Ishikawa (cell line): Measurements from ENCODE around the gene CDC37.

Source experiments
- CEBPB ChIP-seq: IDR thresholded peaks from 2 replicates; pipeline ENCODE4 v1.6.1; 2012
- CREB1 ChIP-seq: IDR thresholded peaks from 2 replicates; pipeline ENCODE4 v1.6.1; 2012; ENCODE audit warnings: low read depth
- EGR1 ChIP-seq: IDR thresholded peaks from 2 replicates; pipeline ENCODE4 v1.6.1; 2012
- EP300 ChIP-seq: IDR thresholded peaks from 2 replicates; pipeline ENCODE4 v1.6.1; 2012; ENCODE audit warnings: borderline replicate concordance
- FOXM1 ChIP-seq: IDR thresholded peaks from 2 replicates; pipeline ENCODE4 v1.6.1; 2012; ENCODE audit warnings: low read depth, borderline replicate concordance
- NFIC ChIP-seq: IDR thresholded peaks from 2 replicates; pipeline ENCODE4 v1.6.1; 2012
- RAD21 ChIP-seq: IDR thresholded peaks from 2 replicates; pipeline ENCODE4 v1.6.1; 2012; ENCODE audit warnings: low read depth
- TAF1 ChIP-seq: IDR thresholded peaks from 2 replicates; pipeline ENCODE4 v1.6.1; 2012; ENCODE audit warnings: low read depth, mild to moderate bottlenecking
- TCF12 ChIP-seq: IDR thresholded peaks from 2 replicates; pipeline ENCODE4 v1.6.1; 2012; ENCODE audit warnings: low read depth
- TEAD4 ChIP-seq: IDR thresholded peaks from 2 replicates; pipeline ENCODE4 v1.6.1; 2012
- USF1 ChIP-seq: IDR thresholded peaks from 2 replicates; pipeline ENCODE4 v1.6.1; 2012
- YY1 ChIP-seq: IDR thresholded peaks from 2 replicates; pipeline ENCODE4 v1.6.1; 2012; ENCODE audit warnings: low read depth
- ZBTB7A ChIP-seq: IDR thresholded peaks from 2 replicates; pipeline ENCODE4 v1.6.1; 2012; ENCODE audit warnings: low read depth
- TF ChIP-seq, protein P1 (sequence below): IDR thresholded peaks from 2 replicates; pipeline ENCODE4 v1.6.1; 2012
- TF ChIP-seq, protein P2 (sequence below): IDR thresholded peaks from 2 replicates; pipeline ENCODE4 v1.6.1; 2012; ENCODE audit warnings: low read depth, mild to moderate bottlenecking

CDC37 gene

GRCh38 chr19:10403137-10404021, at the start of gene CDC37:
Gene CDC37 (minus strand): TSS chr19:10403542. CDS start chr19:10403479, 63 bp downstream.
- TF ChIP-seq YY1 = peak; percentile 88
- no peak for TF ChIP-seq TCF12
- no peak for TF ChIP-seq FOXM1
- no peak for TF ChIP-seq ZBTB7A
- TF ChIP-seq CEBPB = no peak
- TF ChIP-seq EGR1 = no peak
- no peak for TF ChIP-seq TEAD4
- TF ChIP-seq, protein P1, sequence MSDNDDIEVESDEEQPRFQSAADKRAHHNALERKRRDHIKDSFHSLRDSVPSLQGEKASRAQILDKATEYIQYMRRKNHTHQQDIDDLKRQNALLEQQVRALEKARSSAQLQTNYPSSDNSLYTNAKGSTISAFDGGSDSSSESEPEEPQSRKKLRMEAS = peak; percentile 61; the same call in 1 of the 2 replicates
- TF ChIP-seq NFIC = 0 out of 2 replicates have a peak, but pooled peaks have one; percentile 25
- TF ChIP-seq USF1 = 0 out of 2 replicates have a peak, but pooled peaks have one; percentile 30
- TF ChIP-seq TAF1 = peak; percentile 91
- TF ChIP-seq RAD21 = no peak
- TF ChIP-seq, protein P2, sequence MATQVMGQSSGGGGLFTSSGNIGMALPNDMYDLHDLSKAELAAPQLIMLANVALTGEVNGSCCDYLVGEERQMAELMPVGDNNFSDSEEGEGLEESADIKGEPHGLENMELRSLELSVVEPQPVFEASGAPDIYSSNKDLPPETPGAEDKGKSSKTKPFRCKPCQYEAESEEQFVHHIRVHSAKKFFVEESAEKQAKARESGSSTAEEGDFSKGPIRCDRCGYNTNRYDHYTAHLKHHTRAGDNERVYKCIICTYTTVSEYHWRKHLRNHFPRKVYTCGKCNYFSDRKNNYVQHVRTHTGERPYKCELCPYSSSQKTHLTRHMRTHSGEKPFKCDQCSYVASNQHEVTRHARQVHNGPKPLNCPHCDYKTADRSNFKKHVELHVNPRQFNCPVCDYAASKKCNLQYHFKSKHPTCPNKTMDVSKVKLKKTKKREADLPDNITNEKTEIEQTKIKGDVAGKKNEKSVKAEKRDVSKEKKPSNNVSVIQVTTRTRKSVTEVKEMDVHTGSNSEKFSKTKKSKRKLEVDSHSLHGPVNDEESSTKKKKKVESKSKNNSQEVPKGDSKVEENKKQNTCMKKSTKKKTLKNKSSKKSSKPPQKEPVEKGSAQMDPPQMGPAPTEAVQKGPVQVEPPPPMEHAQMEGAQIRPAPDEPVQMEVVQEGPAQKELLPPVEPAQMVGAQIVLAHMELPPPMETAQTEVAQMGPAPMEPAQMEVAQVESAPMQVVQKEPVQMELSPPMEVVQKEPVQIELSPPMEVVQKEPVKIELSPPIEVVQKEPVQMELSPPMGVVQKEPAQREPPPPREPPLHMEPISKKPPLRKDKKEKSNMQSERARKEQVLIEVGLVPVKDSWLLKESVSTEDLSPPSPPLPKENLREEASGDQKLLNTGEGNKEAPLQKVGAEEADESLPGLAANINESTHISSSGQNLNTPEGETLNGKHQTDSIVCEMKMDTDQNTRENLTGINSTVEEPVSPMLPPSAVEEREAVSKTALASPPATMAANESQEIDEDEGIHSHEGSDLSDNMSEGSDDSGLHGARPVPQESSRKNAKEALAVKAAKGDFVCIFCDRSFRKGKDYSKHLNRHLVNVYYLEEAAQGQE = no peak
- TF ChIP-seq CREB1 = peak; percentile 80
- 0 out of 2 replicates have a peak, but pooled peaks have one; percentile 41 for TF ChIP-seq EP300

DNA sequence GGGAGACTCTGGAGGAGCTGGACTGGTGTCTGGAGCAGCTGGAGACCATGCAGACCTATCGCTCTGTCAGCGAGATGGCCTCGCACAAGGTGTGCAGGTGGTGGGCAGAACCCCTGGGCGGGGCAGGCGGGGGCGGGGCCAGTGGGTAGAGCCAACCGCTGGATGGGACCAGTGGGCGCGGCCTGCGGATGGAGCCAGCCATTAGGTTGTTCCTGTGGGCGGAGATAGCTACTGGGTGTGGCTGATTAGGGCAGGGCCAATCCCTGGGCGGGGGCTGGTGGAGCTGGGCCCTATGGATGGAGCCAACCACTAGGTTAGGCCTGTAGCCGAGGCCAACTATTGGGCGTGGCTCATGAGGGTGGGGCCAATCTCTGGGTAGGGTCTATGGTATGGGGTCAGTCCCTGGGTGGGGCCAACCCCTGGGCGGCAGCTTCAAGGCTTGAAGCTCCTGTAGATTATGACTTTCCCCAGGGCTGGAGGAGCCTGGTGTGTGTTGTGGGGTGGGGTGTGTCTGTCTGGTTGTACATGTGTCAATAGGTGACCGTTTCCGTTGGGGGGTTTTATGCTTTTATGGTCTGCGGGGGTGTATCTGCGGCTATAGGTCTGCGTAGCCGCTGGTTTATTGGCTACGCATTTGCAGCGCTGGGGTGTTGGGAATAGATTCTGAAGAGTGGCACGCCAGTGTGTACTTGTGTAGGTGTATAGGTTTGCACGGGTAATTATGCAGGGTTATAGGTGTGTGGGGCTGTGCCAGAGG, 47.7 kb upstream of the CDC37 start:
- TF ChIP-seq EP300 = no peak
- TF ChIP-seq, protein P1 = peak; percentile 96

GRCh38 chr19:10450191-10450852, 47.0 kb upstream of the CDC37 start:
- TF ChIP-seq ZBTB7A (0 out of 2 replicates have a peak, but pooled peaks have one; percentile 43), TEAD4 (no peak)

- TF ChIP-seq TCF12 = no peak
- TF ChIP-seq, protein P2 = no peak
- TF ChIP-seq YY1 = no peak
- no peak for TF ChIP-seq CREB1
Observed at GRCh38 chr19:10449037-10449436, 45.7 kb upstream of the CDC37 start.

DNA sequence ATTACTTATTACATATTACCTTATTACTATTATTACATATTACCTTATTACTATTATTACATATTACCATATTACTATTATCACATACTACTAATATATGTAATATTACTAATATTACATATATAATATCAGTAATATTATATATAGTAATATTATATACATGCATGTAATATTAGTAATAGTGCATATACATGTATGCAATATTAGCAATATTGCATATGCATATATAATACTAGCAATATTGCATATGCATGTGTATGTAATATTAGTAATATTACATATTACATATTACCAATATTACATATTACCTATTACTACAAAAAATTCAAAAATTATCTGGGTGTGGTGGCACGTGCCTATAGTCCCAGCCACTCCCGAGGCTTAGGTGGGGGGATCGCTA, 39.4 kb upstream of the CDC37 start:
- TF ChIP-seq TCF12 (no peak), TAF1 (no peak)

DNA sequence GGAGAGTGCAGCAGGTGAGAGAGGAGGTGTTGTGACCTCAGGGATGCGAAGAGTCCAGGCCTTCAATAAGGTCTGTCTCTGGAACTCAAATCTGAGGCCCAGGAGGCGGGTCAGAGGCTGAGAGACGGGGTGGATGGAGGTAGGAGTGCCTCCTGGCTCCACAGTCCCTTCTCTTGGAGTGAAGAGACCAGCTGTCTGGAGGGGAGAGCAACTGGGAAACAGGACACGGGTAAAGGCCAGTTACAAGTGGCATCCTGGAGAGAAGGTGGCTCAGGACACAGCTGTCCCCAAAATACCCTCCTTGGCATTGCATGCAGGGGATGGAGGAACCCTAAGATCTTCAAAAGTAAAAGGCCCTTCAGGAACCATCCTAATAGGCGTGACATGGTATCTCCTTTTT, 36.2 kb upstream of the CDC37 start:
- TF ChIP-seq YY1 = no peak
- TF ChIP-seq TCF12 = no peak
- TF ChIP-seq NFIC = no peak
- TF ChIP-seq, protein P1 = no peak
- TF ChIP-seq CEBPB = no peak
